Hepatocyte (in vitro differentiated cells): ENCODE data around the gene KCNJ3. TPM values are rescaled to one million over a fixed set of nuclear protein-coding genes. Genes with fewer than 3 reads are reported as not detected.

Experiments
- DNase-seq: peaks from one replicate; pipeline ENCODE4 v3.0.0-alpha.2; 2016; ENCODE audit warnings: low spot score
- H2AFZ ChIP-seq: fragments of 200-600 bp; sonication (generic); 2 replicates; pipeline ENCODE4 v1.6.0; 2016; ENCODE audit warnings: antibody characterized with exemption, mild to moderate bottlenecking
- H3K27ac ChIP-seq: fragments of 200-600 bp; sonication (generic); 2 replicates; pipeline ENCODE4 v1.5.1; 2016; ENCODE audit warnings: mild to moderate bottlenecking
- H3K27me3 ChIP-seq: fragments of 200-600 bp; sonication (generic); 2 replicates; pipeline ENCODE4 v1.6.1; 2016
- H3K36me3 ChIP-seq: fragments of 200-600 bp; sonication (generic); replicated peaks from 2 replicates; pipeline ENCODE4 v1.5.1; 2016; ENCODE audit warnings: low read depth; ENCODE audit not compliant: insufficient read depth
- H3K4me1 ChIP-seq: fragments of 200-600 bp; sonication (generic); 2 replicates; pipeline ENCODE4 v1.5.1; 2016; ENCODE audit warnings: mild to moderate bottlenecking, moderate library complexity; ENCODE audit not compliant: insufficient read depth
- H3K4me2 ChIP-seq: fragments of 200-600 bp; sonication (generic); 2 replicates; pipeline ENCODE4 v1.6.0; 2016
- H3K4me3 ChIP-seq: fragments of 200-600 bp; sonication (generic); 2 replicates; pipeline ENCODE4 v1.5.1; 2016; ENCODE audit warnings: mild to moderate bottlenecking
- H3K79me2 ChIP-seq: fragments of 200-600 bp; sonication (generic); 2 replicates; pipeline ENCODE4 v1.6.0; 2017; ENCODE audit warnings: mild to moderate bottlenecking
- H3K9me2 ChIP-seq: fragments of 200-600 bp; sonication (generic); replicated peaks from 2 replicates; pipeline ENCODE4 v1.6.0; 2017; ENCODE audit warnings: mild to moderate bottlenecking; ENCODE audit not compliant: insufficient read depth
- H3K9me3 ChIP-seq: fragments of 200-600 bp; sonication (generic); 2 replicates; pipeline ENCODE4 v1.5.1; 2016; ENCODE audit warnings: low read depth, mild to moderate bottlenecking
- H4K20me1 ChIP-seq: fragments of 200-600 bp; sonication (generic); 2 replicates; pipeline ENCODE4 v1.6.0; 2016; ENCODE audit warnings: mild to moderate bottlenecking; ENCODE audit not compliant: insufficient read depth, poor library complexity, severe bottlenecking
- CTCF ChIP-seq: fragments of 200-600 bp; sonication (generic); IDR thresholded peaks from 2 replicates; pipeline ENCODE4 v1.5.1; 2016; ENCODE audit warnings: antibody characterized with exemption, mild to moderate bottlenecking; ENCODE audit not compliant: poor library complexity
- EZH2 ChIP-seq: fragments of 200-600 bp; sonication (generic); IDR thresholded peaks from 2 replicates; pipeline ENCODE4 v1.6.1; 2016; ENCODE audit warnings: antibody characterized with exemption, mild to moderate bottlenecking, borderline replicate concordance
- EZH2phosphoT487 ChIP-seq: fragments of 200-600 bp; sonication (generic); IDR thresholded peaks from one replicate; pipeline ENCODE4 v1.6.1; 2018; ENCODE audit warnings: antibody characterized with exemption, mild to moderate bottlenecking, low read depth, moderate library complexity; ENCODE audit not compliant: unreplicated experiment, severe bottlenecking
- WGBS: methylation state at CpG from one replicate; pipeline ENCODE4 v1.1.6; 2016; ENCODE audit warnings: low lambda C conversion rate; ENCODE audit errors: missing lambda C conversion rate; 5-methylcytosine and 5-hydroxymethylcytosine counted together
- polyA plus RNA-seq: library from polyadenylated mRNA; unstranded; fragments of >200 nt; fragmentation: Nextera tagmentation; extraction: Ambion mirVana; gene quantifications from 2 replicates; pipeline ENCODE4 v1.2.1, GENCODE V29; 2016
- total RNA-seq: library from RNA; depleted of rRNA; stranded (reverse); fragments of >200 nt; gene quantifications from 2 replicates; pipeline ENCODE4 v1.2.3, GENCODE V29; 2014

The KCNJ3 gene
- total and polyA plus RNA-seq, 2 experiments from 2014 or later: 0.04 to 3.0 TPM

- H3K36me3 ChIP-seq: no peaks in the 10 kb centered on the region
- no peaks in the 10 kb centered on the region for H3K79me2 ChIP-seq
- no peak overlapping the region for H3K27ac ChIP-seq
- DNase-seq: peak; percentile 42
- 42% methylated on average over 5 of the region's 5 CpGs for WGBS
- H3K9me3 ChIP-seq: no peaks in the 10 kb centered on the region
- H3K4me1 ChIP-seq: peaks cover 9% of the 10 kb centered on the region
- H3K4me3 ChIP-seq: no peak overlapping the region
- H3K27me3 ChIP-seq: no peaks in the 10 kb centered on the region
- TF ChIP-seq CTCF (no peak), EZH2phosphoT487 (no peak), EZH2 (no peak)
- no peaks in the 10 kb centered on the region for H4K20me1 ChIP-seq
- no peak overlapping the region for H2AFZ ChIP-seq
- no peak overlapping the region for H3K4me2 ChIP-seq
- no peaks in the 10 kb centered on the region for H3K9me2 ChIP-seq
These were observed 5.6 kb upstream of the KCNJ3 start for GRCh38 chr2:154692927-154693326.

GRCh38 chr2:154693741-154694340, 4.7 kb upstream of the KCNJ3 start:
- Histone ChIP-seq H3K4me1 (peaks cover 9% of the 10 kb centered on the region), H3K36me3 (no peaks in the 10 kb centered on the region), H3K79me2 (no peaks in the 10 kb centered on the region), H3K27ac (no peak overlapping the region), H3K4me3 (no peak overlapping the region), H3K4me2 (no peak overlapping the region), H3K27me3 (no peaks in the 10 kb centered on the region), H4K20me1 (no peaks in the 10 kb centered on the region), H3K9me3 (no peaks in the 10 kb centered on the region), H2AFZ (no peak overlapping the region), H3K9me2 (no peaks in the 10 kb centered on the region)
- TF ChIP-seq EZH2phosphoT487 (no peak), EZH2 (no peak), CTCF (no peak)
- no peak for DNase-seq
- 60% methylated on average over 3 of the region's 3 CpGs for WGBS

- WGBS: 72% methylated on average over 3 of the region's 3 CpGs
- H3K79me2 ChIP-seq: no peaks in the 10 kb centered on the region
- H3K27ac ChIP-seq: no peak overlapping the region
- H3K9me2 ChIP-seq: no peaks in the 10 kb centered on the region
- H3K9me3 ChIP-seq: no peaks in the 10 kb centered on the region
- no peak overlapping the region for H3K4me2 ChIP-seq
- no peaks in the 10 kb centered on the region for H4K20me1 ChIP-seq
- no peak for DNase-seq
- no peak overlapping the region for H3K4me3 ChIP-seq
- no peak overlapping the region for H2AFZ ChIP-seq
- H3K4me1 ChIP-seq: peaks cover 9% of the 10 kb centered on the region
- TF ChIP-seq CTCF: no peak
- no peak for TF ChIP-seq EZH2
- no peak for TF ChIP-seq EZH2phosphoT487
- H3K27me3 ChIP-seq: no peaks in the 10 kb centered on the region
- H3K36me3 ChIP-seq: no peaks in the 10 kb centered on the region
These were observed 3.6 kb upstream of the KCNJ3 start for GRCh38 chr2:154694881-154695280.
